ENCODE data around the gene FAM234A. TPM values are rescaled to one million over a fixed set of nuclear protein-coding genes. Genes with fewer than 3 reads are reported as not detected.
"Not testable (repeated sequence)": the region's sequence is repeated elsewhere in the genome, so short reads cannot be mapped to it uniquely, and the experiment has no call there.

Gene FAM234A, protein sequence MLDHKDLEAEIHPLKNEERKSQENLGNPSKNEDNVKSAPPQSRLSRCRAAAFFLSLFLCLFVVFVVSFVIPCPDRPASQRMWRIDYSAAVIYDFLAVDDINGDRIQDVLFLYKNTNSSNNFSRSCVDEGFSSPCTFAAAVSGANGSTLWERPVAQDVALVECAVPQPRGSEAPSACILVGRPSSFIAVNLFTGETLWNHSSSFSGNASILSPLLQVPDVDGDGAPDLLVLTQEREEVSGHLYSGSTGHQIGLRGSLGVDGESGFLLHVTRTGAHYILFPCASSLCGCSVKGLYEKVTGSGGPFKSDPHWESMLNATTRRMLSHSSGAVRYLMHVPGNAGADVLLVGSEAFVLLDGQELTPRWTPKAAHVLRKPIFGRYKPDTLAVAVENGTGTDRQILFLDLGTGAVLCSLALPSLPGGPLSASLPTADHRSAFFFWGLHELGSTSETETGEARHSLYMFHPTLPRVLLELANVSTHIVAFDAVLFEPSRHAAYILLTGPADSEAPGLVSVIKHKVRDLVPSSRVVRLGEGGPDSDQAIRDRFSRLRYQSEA
- 90.6 TPM for total RNA-seq
- long read RNA-seq, transcript FAM234A-203 (13 exons, 3,213 nt): major isoform, 170 of 364 reads
- long read RNA-seq, partial matches to known transcripts: 118 of 364 reads
- long read RNA-seq, other reads (novel, unspliced or antisense): 74 of 364 reads

DNA sequence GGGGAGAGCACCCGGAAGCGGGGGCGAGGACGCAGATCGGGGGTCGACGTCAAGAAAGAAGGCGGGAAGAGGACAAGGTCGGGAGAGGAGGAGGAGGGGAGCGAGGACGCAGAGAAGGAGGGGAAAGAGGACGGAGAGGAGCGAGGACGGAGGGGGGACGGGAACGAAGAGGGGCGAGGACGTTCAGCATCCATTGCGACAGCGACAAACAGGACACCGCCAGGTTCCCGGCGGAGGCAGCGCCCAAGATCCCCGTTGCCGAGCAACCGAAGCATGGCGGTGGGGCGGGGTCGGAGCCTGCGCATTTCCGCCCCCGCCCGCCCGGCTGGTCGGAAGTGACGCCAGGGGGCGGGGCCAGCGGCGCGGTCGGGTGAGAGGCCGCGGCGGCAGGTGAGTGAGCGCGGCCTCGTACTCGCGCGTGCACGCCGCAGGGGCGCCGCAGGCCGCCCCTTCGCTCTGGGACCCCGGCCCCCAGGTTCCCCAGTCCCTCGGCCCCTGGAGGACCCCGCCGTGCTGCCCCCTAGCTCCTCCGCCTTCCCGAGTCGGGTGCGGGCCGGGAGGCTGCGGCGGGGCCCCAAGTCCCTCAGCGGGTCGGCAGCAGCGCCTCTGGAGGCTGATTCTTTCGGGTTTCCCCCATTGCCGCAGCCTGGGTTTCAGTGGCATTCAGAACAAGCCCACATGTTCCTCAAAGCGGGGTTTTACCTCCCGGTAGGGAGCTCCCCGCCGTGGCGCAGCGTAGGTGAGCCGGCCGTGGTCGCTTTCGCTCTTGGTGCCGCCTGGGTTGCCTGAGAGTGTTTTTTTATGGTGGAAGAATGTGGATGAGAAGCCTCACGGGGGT, at the start of gene FAM234A:
Gene FAM234A (plus strand): TSS at position 354 of the 838 bp plus-strand sequence. CDS start 19,593 bp downstream, outside the sequence.
- DNase-seq (ENCODE audit: low spot score): peak; percentile 98

DNA sequence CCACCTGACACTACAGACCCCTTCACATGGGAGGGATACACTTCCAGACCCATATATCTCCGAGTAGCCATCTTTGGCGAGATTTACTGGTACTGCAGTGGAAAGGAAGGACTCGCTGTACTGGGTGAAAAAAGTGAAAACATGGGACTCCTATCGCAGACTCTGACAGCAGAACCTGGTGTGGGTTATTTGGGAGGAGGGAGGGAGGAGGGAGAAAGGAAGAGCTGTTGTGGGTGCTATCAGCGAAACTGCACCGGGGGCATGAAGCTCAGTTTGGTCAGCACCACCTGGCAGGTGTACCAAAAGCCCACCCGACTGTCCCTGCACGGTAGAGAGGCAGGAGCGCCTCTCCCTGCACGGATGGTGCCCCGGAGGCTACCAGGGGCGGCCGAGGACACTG, 49.4 kb upstream of the FAM234A start:
- DNase-seq (ENCODE audit: low spot score): no peak

DNA sequence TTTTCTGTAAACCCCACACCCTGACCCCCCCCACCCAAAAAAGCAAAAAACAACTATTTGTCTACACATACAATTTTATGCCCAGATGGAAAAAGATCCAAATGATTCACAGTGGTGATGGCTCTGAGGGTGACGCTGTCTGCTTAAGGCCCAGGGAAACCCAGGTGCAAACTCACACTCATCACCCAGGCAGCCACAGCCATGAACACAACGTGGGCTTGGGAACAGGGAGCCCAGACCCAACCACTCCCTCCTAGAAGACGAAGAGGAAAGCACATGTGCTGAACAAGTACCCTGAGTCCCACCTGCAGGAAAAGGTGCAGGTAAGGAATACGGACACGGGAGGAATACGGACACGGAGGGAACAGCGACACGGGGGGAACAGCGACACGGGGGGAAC, 48.9 kb upstream of the FAM234A start:
- no peak for DNase-seq (ENCODE audit: low spot score)

DNA sequence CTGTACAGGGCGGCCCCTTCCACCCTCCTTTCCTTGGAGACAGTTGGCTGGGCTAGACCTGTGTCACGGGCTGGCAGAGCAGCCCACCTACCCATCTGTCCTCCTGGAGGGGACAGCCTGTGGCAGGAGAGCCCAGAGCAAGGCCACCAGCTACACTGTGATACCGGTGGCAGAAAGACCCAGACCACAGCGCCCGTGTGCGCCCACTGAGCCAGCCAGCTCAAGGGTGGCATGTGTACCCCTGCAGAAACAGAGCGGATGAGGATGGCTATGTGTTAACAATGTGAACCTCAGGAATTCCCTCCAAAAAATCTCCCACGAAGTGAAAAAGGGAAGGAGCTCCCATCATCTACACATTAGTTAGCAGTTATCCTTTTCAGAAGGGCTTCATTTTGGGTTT, 47.3 kb upstream of the FAM234A start:
- DNase-seq (ENCODE audit: low spot score): no peak

DNA sequence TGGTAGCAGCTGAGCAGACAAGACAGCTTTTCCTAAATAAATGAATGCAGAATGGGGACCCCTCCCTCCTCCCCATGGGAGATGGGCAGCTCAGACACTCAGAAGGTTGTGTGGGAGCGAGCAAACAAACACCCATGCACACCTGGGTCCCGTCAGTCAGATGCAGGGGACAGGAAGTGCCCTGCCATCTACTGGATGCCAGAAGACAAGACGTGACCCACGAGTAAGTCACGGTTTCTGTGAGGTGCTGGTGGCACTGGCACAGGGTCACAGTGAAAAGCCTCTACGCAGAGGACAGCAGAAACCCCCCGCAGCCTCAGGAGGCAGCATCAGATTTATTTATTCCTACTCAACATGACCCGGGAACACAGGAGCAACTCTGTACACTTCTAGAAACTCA, 45.9 kb upstream of the FAM234A start:
- no peak for DNase-seq (ENCODE audit: low spot score)

DNA sequence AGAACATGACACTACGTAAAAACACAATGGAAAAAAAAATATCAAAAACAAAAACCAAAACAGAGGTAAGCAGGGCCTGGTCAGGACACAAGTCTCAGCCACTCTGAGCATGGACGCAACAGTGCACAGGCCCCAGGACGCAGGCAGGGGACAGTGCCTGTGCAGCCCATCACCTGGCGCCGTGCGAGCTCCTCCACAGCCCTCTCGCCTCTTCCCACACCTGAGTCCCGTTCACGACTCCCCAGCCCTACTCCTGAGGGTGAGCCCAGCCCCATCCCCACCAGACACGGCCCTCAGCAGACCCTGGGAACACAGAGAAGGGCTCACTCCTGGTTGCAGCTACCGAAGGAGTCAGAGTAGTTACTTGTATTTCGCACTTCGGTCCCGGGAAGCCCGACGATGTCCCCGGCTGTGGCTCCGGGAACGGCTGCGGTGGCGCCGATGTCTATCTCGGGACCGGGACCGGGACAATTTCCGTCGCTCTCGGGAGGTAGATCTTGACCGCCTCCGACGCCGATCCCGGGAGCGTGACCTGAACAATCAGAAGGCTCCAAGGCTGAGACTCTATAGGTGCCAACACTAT, 44.9 kb upstream of the FAM234A start:
- DNase-seq (ENCODE audit: low spot score): no peak

DNA sequence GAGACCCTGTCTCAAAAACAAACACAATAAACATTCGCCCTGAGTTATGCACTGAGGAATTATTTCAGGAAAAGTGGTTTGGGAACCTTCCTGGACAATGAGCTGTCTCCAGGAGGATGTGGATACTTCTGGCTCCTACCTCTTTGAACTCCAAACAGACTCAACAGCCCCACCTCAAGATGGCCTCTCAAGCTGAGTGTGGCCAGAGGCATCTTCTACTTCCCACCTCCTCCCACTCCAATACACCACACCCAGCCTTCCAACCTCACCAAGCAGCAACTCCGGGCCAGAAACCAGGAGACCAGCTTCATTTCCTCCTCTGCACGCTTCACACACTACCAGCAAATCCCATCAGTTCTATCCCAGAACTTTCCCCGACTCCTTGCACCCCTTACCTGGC, 42.8 kb upstream of the FAM234A start:
- DNase-seq (ENCODE audit: low spot score): no peak

DNA sequence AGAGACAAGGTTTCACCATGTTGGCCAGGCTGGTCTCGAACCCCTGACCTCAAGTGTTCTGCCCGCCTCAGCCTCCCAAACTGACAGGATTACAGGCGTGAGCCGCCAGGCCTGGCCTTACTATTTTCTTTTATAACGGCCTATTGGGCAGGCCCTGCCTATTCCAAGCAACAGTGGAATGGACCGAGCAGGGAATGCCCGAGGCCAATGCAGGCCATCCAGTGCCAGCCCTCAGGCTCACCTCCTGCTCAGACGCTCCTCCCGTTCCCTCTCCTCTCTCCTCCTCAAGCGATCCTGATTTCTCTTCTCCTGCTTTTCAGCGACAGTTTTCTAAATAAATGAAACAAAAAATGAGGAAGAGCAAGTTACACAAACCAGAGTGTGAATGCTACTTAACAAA, 41.9 kb upstream of the FAM234A start:
- DNase-seq (ENCODE audit: low spot score): no peak

DNA sequence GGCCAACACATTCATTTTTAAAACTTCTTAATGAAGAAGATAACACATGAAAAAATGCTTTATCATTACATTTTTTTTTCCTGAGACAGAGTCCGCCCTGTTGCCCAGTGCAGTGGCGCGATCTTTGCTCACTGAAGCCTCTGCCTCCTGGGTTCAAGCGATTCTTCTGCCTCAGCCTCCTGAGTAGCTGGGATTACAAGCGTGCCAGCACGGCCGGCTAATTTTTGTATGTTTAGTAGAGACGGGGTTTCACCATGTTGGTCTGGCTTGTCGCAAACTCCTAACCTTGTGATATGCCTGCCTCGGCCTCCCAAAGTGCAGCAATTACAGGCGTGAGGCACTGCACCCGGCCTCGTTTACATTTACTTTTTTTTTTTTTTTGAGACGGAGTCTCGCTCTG, 41.2 kb upstream of the FAM234A start:
- DNase-seq (ENCODE audit: low spot score): no peak

DNA sequence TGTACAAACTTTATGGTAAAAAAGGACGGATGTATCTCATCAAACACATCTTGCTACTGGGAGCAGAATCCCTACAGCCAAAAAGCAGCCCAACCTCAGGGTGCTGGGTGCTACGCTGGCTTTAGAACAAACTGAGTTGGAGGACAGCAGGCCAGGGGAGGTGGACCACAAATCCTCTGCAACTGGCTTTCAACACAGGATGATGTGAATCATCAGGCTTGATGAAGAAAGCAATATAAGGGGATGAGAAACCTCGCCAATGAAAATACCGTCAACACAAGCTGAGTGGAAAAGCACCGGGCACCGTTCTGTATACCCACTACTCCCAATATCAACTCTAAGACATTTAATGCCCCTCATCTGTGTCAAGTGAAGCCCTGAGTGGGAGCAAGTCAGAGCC, 40.1 kb upstream of the FAM234A start:
- no peak for DNase-seq (ENCODE audit: low spot score)

DNA sequence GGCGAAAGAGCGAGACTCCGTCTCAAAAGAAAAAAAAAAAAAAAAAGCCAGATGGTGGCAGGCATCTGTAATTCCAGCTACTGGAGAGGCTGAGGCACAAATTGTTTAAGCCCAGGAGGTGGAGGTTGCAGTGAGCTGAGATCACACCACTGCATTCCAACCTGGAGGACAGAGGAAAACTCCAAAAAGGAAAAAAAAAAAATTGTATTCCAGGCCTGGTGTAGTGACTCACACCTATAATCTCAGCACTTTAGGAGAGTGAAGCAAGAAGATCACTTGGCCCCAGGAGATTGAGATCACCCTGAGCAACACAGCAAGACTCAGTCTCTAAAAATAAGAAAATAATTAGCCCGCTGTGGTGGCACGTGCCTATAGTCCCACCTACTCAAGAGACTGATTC, 34.2 kb upstream of the FAM234A start:
- DNase-seq (ENCODE audit: low spot score): no peak

DNA sequence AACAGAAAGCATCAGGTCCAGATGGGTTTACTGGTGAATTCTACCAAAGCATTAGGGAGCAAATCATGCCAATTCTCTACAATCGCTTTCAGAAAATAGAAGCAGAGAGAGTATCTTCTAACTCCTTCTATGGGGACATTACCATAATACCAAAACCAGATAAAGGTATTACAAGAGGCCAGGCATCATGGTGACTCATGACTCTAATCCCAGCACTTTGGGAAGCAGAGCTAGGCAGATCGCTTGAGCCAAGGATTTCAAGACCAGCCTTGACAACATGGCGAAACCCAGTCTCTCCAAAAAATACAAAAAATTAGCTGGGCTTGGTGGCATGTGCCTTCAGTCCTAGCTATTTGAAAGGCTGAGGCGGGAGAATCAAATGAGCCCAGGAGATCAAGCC, 31.4 kb upstream of the FAM234A start:
- no peak for DNase-seq (ENCODE audit: low spot score)

DNA sequence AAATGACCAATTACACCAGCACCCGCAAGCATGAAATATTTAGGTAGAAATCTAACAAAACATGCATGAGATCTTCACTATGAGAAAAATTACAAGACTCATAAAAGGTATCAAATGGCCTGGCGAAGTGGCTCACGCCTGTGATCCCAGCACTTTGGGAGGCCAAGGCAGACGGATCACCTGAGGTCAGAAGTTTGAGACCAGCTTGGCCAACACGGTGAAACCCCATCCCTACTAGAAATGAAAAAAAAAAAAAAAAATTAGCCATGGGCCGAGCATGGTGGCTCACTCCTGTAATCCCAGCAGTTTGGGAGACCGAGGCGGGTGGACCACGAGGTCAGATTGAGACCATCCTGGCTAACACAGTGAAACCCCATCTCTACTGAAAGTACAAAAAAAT, 30.6 kb upstream of the FAM234A start:
- DNase-seq (ENCODE audit: low spot score): not testable (repeated sequence)

DNA sequence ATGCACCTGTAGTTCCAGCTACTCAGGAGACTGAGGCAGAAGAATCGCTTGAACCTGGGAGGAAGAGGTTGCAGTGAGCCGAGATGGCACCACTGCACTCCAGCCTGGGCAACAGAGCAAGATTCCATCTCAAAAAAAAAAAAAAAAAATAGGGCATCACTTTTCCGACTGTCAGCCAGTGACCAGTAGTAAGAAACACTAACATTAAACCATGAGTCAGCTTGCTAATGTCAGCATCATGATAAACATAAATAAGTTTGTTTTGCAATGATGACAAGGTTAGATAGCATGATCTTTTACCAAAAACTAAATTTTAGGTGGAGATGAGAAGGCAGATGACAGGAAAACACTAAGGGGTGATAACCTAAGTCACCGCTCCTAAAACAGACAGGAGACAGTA, 25.3 kb upstream of the FAM234A start:
- DNase-seq (ENCODE audit: low spot score): not testable (repeated sequence)

DNA sequence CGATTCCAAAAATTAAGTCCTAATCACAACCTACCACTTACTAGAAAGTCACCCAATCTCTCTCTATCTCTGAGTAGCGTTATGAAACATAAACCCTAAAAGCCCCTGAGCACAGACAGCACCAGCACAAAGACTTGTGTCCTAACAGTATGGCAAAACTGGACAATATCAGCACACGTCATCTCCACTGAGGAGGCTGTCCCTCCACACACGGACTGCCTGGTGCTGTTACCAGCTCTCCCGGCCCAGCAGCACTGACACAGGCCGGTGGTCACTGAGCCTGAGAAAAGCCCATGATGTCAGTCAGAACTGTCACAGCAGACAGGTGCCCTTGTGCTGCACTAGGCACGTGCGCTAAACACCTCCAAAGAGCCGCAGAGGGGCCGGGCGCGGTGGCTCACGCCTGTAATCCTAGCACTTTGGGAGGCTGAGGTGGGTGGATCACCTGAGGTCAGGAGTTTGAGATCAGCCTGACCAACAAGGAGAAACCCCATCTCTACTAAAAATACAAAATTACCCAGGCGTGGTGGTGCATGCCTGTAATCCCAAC, 22.9 kb upstream of the FAM234A start:
- DNase-seq (ENCODE audit: low spot score): not testable (repeated sequence)

DNA sequence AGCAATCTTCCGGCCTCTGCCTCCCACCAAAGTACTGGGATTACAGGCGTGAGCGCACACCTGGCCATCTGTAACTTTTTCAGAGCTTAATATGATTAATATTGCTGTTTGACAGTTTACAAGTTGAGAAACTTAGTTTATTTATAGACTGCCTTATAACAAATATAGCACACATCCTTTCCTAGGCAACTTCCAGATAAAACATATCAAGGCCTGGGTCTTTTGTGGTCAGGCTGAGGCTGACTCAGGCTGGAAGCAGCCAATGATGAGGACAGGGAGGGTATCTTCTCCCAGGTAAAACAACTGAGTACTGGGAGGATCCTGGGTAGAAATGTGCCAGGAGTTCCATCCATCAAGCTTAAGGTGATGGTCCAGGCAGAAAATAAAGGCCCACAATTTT, 21.6 kb upstream of the FAM234A start:
- DNase-seq (ENCODE audit: low spot score): no peak

DNA sequence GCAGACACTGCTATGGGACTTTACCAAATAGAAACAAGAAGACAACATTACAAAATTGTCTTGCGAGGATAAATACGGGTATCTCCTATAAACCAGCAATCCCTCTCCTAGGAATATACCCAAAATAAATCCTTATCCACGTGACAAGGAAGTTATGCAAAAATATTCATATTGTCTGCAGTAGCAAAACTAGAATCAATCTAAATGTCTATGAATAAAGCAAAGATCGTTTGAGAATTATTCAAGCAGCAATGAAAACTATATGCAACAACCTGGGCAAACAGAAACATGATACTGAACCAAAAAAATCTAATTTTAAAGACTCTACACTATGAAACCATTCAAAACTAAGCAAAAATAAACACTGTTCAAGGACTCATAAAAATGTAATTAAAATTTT, 14.6 kb upstream of the FAM234A start:
- no peak for DNase-seq (ENCODE audit: low spot score)

DNA sequence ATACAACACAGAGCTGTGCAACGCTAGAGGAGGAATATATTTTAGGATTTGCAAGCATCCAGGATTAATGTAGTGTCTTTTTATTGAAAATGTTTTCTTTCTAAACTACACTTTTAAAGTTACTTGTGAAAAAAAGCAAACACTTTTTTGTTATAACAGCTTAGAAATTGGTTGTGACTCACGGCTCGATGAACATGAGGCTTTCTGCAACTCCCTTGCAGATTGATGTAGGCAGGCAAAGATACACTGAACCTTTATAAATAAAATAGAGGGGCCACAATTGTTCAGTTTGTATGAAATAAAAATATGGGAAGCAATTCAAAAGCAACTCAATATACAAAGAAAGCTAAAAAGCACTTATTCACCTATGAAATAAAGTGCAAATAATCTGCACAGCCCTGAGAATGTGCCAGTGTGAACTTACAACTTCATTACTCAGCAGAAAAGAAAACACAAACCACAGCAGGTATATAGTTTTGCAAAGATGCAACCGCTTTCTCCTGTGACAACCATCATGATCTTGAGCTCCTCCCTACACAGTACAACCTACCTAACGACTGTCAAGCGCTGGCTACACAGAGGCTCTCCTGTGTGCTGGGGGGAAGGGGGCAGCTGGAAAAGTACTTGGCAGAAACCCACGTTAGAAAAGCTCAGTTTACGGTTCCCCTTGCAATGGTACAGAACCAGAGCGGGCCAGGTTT, 6.3 kb upstream of the FAM234A start:
- no peak for DNase-seq (ENCODE audit: low spot score)

DNA sequence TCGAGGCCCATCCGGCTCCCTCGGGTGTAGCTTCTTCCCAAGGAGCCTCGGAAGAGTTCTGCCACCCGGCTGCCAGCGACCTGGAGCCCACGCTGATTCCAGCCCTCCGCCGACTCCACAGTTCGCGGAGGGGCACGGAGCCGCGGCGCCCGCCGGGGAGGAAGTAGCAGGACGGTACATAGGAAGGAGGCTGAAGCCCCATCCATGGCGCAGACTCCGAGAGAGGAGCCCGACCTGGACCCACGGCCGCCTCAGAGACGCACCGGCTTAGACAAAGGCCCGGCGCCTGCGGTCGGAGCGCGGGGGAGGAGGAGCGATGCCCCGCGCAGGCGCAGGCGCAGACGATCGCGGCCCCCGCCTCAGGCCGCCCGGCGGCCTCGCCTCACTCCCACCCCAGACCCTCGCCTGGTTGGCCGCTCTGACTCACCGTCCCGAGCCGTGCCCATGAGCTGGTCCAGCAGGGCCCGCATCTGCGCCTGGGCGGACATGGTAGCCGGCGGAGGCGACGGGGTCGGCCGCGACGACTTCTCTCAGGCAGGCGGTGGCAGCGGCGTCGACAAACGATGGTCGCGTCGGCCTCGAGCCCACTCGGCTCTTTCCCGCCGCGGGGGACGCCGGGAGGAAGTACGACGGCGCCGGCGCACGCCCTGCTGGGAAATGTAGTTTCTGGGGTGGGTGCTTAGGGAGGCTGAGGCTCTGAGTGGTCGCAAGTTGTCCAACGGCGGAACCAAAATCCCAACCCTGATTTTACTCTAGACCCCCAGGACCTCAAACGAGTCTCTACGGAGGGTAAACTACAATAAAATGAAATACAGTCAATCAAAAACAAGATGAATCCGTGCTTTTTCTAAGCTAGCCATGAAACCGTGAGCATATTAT, 5.5 kb upstream of the FAM234A start, which contains the start of gene LUC7L:
Gene LUC7L (minus strand): TSS at position 598 of the 879 bp plus-strand sequence. CDS start 110 bp downstream, at position 488.
- peak; percentile 96 for DNase-seq (ENCODE audit: low spot score)
